Measurements from ENCODE around the gene EHBP1L1. TPM values are rescaled to one million over a fixed set of nuclear protein-coding genes. Genes with fewer than 3 reads are reported as not detected.

EHBP1L1 gene
- total RNA-seq, 1 experiment from 2014 or later, result 19.6 TPM

- H3K4me3 Mint-ChIP-seq (ENCODE audit: unreplicated experiment), result peak overlapping the region; percentile 75
- POLR2A ChIA-PET, result no interaction called here
- no peaks in the 10 kb centered on the region for H3K9me3 Mint-ChIP-seq (ENCODE audit: unreplicated experiment)
- CTCF ChIA-PET, result no interaction called here
- no peaks in the 10 kb centered on the region for H3K9me3 ChIP-seq
- H3K27ac Mint-ChIP-seq (ENCODE audit: unreplicated experiment), result peak overlapping the region; percentile 61
- H3K27me3 ChIP-seq (replicated peaks; ENCODE audit: control insufficient read depth, insufficient read depth, low read length), result no peaks in the 10 kb centered on the region
- no peaks in the 10 kb centered on the region; the same call in 1 of the 2 replicates for H3K36me3 ChIP-seq (ENCODE audit: control insufficient read depth, insufficient read depth, low read length)
- no peaks in the 10 kb centered on the region for H3K27me3 Mint-ChIP-seq (ENCODE audit: insufficient read depth, unreplicated experiment)
- no peak overlapping the region for H3K4me3 ChIP-seq (ENCODE audit: low read depth, low read length)
- peaks cover 54% of the 10 kb centered on the region for H3K4me1 Mint-ChIP-seq (ENCODE audit: low read depth, unreplicated experiment)
- peaks cover 35% of the 10 kb centered on the region for H3K36me3 Mint-ChIP-seq (ENCODE audit: insufficient read depth, unreplicated experiment)
- DNase-seq, result peak; percentile 59 to 77
- H3K4me1 ChIP-seq, result peaks cover 71% of the 10 kb centered on the region
- intact Hi-C loops (cut with micrococcal nuclease; ENCODE audit: unreplicated experiment), result no loop called here
- no TSS peak for BruUV-seq (replicated peaks)
- TF ChIP-seq CTCF (IDR thresholded peaks at IDR 0.05; ENCODE audit: insufficient read depth in 1 of 2, low read depth in 1 of 2, low read length in 1 of 2, severe bottlenecking in 1 of 2, unreplicated experiment in 1 of 2), result no peak
Observed at GRCh38 chr11:65555693-65556231, 20.1 kb upstream of the EHBP1L1 start.

- ChIA-PET POLR2A (interaction anchor here (0.9 to 1.4 kb wide), 2 partner anchors 14 to 35 kb away, joined by 3 to 7 read pairs; partner anchors contain the start of gene ZNRD2), CTCF (interaction anchor here (1.3 to 1.7 kb wide), 3 partner anchors 14 to 16 kb away, joined by 6 to 9 read pairs (median 9); partner anchors contain the start of genes FAM89B and ZNRD2)
- DNase-seq, result peak in 1 of 2 experiments; percentile 51
- Mint-ChIP-seq H3K27me3 (ENCODE audit: insufficient read depth, unreplicated experiment) (no peaks in the 10 kb centered on the region), H3K4me1 (ENCODE audit: low read depth, unreplicated experiment) (peaks cover 47% of the 10 kb centered on the region), H3K9me3 (ENCODE audit: unreplicated experiment) (no peaks in the 10 kb centered on the region), H3K27ac (ENCODE audit: unreplicated experiment) (peak overlapping the region; percentile 61), H3K4me3 (ENCODE audit: unreplicated experiment) (peak overlapping the region; percentile 75), H3K36me3 (ENCODE audit: insufficient read depth, unreplicated experiment) (peaks cover 26% of the 10 kb centered on the region)
- BruUV-seq (replicated peaks), result TSS peak; percentile 28
- intact Hi-C loops (cut with micrococcal nuclease; ENCODE audit: unreplicated experiment), result no loop called here
- H3K4me3 ChIP-seq (ENCODE audit: low read depth, low read length), result peak overlapping the region; percentile 70
- no peaks in the 10 kb centered on the region for H3K27me3 ChIP-seq (replicated peaks; ENCODE audit: control insufficient read depth, insufficient read depth, low read length)
- TF ChIP-seq CTCF (IDR thresholded peaks at IDR 0.05; ENCODE audit: insufficient read depth in 1 of 2, low read depth in 1 of 2, low read length in 1 of 2, severe bottlenecking in 1 of 2, unreplicated experiment in 1 of 2), result no peak
- no peaks in the 10 kb centered on the region; the same call in 1 of the 2 replicates for H3K36me3 ChIP-seq (ENCODE audit: control insufficient read depth, insufficient read depth, low read length)
- peaks cover 68% of the 10 kb centered on the region for H3K4me1 ChIP-seq
- H3K9me3 ChIP-seq, result no peaks in the 10 kb centered on the region
Observed at GRCh38 chr11:65556470-65557279, 19.2 kb upstream of the EHBP1L1 start.

- Mint-ChIP-seq H3K4me3 (ENCODE audit: unreplicated experiment) (peak overlapping the region; percentile 75), H3K36me3 (ENCODE audit: insufficient read depth, unreplicated experiment) (peaks cover 19% of the 10 kb centered on the region), H3K9me3 (ENCODE audit: unreplicated experiment) (no peaks in the 10 kb centered on the region), H3K27me3 (ENCODE audit: insufficient read depth, unreplicated experiment) (no peaks in the 10 kb centered on the region), H3K27ac (ENCODE audit: unreplicated experiment) (peak overlapping the region; percentile 61), H3K4me1 (ENCODE audit: low read depth, unreplicated experiment) (peaks cover 46% of the 10 kb centered on the region)
- intact Hi-C loops (cut with micrococcal nuclease; ENCODE audit: unreplicated experiment), result loop anchor here (1.0 kb wide), 1 partner anchor 13 kb away; the partner anchor contains the start of gene ZNRD2
- DNase-seq, result no peak
- no TSS peak for BruUV-seq (replicated peaks)
- no peak for TF ChIP-seq CTCF (IDR thresholded peaks at IDR 0.05; ENCODE audit: insufficient read depth in 1 of 2, low read depth in 1 of 2, low read length in 1 of 2, severe bottlenecking in 1 of 2, unreplicated experiment in 1 of 2)
- Histone ChIP-seq H3K4me1 (peaks cover 61% of the 10 kb centered on the region), H3K9me3 (no peaks in the 10 kb centered on the region), H3K36me3 (ENCODE audit: control insufficient read depth, insufficient read depth, low read length) (no peaks in the 10 kb centered on the region; the same call in 1 of the 2 replicates), H3K4me3 (ENCODE audit: low read depth, low read length) (peak overlapping the region; percentile 70), H3K27me3 (replicated peaks; ENCODE audit: control insufficient read depth, insufficient read depth, low read length) (no peaks in the 10 kb centered on the region)
- POLR2A ChIA-PET, result interaction anchor here (0.9 to 1.4 kb wide), 2 partner anchors 13 to 35 kb away, joined by 3 to 7 read pairs; partner anchors contain the start of gene ZNRD2
- CTCF ChIA-PET, result interaction anchor here (0.6 to 1.7 kb wide), 4 partner anchors 13 to 23 kb away, joined by 3 to 9 read pairs (median 8); partner anchors contain the start of genes FAM89B and ZNRD2
Observed at GRCh38 chr11:65557280-65558001, 18.4 kb upstream of the EHBP1L1 start.
